Stimulated activated naive CD4-positive, alpha-beta T cell treated with Interleukin-2 at 50 U/mL for 16 hours (primary cell): ENCODE data around the gene POFUT2.

ENCODE experiments used
- DNase-seq: peaks from one replicate; lab custom pipeline; 2025; lab: John Stamatoyannopoulos, UW

POFUT2 gene

DNA sequence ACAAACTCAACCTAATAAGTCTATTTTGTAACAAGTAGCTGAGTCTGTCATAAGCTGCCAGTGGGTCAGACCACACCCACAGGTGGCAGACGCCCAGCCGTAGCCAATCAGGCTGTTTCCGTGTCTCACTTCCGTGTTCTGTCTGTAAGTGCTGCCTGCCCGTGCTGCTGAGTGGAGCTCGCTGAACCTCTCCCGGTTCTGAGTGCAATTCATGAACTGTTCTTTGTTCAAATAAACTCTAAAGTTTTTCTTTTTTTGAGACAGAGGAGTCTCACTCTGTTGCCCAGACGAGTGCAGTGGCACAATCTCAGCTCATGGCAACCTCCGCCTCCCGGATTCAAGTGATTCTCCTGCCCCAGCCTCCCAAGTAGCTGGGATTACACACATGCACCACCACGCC, 25.1 kb downstream of the POFUT2 start:
- no peak for DNase-seq

GRCh38 chr21:45262041-45262581, 25.6 kb downstream of the POFUT2 start:
- no peak for DNase-seq

GRCh38 chr21:45261093-45261492, 26.6 kb downstream of the POFUT2 start:
- no peak for DNase-seq

DNA sequence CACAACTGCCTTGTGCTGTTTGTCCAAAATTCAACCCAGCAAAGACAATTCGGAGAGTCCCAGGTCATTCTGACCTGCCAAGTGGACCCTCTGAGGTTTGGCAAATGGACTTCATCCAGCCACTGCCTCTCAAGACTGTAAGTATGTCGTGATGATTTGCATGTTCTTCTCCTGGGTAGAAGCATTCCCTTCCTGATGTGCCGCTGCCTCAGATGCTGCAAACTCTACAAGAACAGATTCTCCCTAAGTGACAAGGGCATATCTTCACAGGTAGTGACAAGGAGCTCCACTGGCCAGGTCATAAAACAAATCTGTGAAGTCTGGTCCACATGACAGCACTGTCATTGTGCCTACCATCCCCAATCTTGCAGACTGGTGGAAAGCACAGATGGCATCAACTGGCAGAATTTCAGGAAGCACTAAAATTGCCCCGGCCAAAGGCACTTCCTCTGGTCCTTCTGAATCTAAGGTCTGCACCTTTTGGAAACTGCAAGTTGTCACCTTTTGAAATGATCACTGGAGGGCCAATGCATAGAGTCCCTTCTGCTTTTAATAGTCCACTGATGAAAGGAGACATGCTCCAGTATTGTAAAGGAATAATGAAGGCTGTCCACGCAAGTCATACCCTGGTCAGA, 27.4 kb downstream of the POFUT2 start:
- no peak for DNase-seq

GRCh38 chr21:45259206-45259840, 28.4 kb downstream of the POFUT2 start:
- no peak for DNase-seq

GRCh38 chr21:45258466-45258865, 29.2 kb downstream of the POFUT2 start:
- no peak for DNase-seq

- DNase-seq = no peak
Measured at GRCh38 chr21:45257673-45258341, 29.9 kb downstream of the POFUT2 start.

DNA sequence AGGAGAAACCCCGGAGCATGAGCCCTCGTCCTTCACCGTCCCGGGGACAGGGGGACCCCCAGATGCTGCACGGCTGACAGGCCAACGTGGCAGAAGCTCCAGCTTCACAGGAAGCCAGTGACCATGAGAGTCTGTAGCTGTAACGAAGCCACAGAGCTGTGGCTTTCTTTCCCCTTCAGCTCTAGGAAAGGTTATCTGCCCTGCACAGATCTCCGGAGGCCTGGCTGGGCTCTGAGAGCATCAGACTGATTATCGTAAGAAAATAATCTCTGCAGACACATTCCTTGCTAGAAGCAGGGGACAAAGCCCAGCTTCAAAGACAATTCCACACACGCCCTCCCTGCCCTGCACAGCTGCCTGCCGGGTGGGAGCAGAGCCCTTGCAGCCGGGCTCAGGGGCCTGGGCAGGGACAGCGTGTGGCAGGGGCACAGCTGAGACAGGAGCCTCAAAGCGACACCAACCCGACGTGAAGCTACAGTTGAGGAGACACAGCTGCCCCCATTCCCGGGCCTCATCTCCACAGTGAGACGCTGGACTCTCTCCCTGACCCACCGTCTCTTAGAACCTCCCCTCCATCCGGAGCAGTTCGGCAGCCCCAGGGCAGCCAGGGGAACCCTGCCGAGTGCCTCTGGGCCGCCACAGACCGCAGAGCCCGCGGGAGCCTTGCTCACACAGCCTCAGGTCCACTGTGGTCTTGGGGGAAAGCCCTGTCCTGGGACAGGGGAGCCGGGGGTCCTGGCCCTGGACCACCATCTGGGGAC, 30.6 kb downstream of the POFUT2 start:
- DNase-seq = no peak

- DNase-seq = no peak
Measured at GRCh38 chr21:45256021-45256911, 31.4 kb downstream of the POFUT2 start.

DNA sequence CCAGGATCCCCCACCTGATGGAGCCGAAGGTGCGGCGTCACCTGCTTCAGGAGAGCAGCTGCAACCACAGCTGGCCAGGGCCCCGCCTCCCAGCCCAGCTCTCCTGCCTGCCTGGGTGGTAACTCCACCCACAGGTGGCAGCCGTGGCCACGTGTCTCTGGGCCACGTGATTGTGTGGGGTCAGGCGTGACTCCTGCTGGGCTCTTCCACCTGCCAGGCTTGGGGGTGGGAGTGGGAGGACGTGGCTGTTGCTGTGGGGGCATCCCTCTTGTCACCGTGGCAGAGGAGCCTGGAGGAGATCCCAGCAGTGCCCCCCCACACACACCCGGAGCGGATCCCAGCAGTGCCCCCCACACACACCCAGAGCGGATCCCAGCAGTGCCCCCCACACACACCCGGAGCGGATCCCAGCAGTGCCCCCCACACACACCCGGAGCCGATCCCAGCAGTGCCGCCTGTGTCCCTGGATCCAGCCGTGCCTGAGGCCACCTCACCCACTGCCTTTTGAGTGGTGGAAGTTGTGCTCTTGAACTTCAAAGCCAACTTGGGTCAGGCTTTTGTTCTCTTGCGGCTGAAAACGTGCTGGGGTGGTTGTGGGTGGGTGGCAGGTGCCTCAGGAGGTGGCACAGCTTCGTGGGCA, 32.2 kb downstream of the POFUT2 start:
- DNase-seq = no peak

DNA sequence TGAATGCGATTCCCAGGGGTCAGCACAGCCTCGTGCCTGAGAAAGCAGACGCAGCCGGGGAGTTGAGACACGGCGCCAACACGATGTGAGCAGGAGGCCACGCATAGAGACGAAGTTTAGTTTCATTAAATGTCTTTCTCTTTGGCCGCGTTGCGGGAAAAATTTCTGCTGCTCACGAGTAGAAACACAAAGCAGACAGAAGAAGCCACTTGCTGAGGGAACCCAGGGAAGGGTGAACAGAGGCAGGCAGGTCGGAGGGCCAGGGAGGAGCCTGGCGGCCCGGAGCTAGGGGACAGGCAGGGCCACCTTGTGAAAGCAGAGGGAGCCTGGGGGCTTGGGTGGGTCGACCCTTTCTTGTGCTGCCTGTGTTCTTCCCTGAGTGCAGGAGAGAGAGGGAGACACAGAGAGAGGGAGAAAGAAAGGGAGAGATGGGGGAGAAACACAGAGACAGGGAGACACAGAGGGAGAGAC, 33.2 kb downstream of the POFUT2 start:
- DNase-seq = no peak

DNA sequence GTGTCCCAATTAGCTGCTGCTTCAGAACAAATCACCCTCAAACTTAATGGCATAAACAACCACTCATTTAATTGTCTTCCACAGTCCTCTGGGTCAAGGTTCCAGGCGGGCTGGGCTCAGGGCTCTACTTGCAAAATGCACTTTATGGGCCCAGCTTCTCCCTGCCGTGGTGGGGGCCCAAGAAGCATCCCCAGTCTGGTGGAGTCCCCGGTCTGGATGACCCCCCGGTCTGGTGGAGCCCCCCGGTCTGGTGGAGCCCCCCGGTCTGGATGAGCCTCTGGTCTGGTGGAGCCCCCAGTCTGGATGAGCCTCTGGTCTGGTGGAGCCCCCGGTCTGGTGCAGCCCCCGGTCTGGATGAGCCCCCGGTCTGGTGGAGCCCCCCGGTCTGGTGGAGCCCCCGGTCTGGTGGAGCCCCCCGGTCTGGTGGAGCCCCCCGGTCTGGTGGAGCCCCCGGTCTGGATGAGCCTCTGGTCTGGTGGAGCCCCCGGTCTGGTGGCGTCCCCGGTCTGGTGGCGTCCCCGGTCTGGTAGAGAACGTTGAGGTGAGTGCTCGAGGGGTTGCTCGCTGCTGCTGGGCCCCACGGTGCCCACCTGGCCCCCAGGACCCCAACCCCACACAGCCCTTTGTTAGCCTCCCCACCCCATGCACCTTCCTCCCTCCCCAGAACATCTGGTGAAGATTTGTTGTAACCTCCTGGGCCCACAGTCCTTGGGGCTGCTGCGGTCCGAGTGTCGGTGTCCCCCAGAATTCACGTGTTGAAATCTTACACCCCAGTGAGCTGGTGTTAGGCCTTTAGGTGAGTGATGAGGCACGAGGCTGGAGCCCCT, 33.8 kb downstream of the POFUT2 start:
- no peak for DNase-seq

GRCh38 chr21:45253180-45253579, 34.5 kb downstream of the POFUT2 start:
- DNase-seq = no peak

DNA sequence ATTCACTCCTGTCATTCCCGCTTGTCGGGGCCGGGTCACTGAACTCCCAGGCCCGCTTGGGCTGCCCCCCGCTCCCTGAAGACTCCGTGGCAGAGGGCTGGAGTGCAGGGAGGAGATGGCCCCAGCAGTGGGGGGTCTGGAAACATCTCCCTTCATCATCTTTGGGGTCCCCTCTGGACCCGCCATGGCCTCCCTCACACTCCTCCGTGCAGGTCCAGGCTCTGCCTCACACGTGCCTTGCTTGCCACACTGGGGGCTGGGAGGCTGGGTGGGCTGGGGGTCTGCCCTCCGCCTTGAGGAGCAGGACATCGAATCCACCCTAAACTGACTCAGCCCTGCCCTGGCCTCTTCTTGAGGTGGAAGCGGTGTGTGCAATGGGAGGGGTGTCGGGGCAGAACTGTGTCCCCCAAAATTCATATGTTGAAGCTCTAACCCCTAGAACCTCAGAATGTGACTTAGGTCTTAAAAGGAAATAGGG, 35.2 kb downstream of the POFUT2 start:
- no peak for DNase-seq

DNA sequence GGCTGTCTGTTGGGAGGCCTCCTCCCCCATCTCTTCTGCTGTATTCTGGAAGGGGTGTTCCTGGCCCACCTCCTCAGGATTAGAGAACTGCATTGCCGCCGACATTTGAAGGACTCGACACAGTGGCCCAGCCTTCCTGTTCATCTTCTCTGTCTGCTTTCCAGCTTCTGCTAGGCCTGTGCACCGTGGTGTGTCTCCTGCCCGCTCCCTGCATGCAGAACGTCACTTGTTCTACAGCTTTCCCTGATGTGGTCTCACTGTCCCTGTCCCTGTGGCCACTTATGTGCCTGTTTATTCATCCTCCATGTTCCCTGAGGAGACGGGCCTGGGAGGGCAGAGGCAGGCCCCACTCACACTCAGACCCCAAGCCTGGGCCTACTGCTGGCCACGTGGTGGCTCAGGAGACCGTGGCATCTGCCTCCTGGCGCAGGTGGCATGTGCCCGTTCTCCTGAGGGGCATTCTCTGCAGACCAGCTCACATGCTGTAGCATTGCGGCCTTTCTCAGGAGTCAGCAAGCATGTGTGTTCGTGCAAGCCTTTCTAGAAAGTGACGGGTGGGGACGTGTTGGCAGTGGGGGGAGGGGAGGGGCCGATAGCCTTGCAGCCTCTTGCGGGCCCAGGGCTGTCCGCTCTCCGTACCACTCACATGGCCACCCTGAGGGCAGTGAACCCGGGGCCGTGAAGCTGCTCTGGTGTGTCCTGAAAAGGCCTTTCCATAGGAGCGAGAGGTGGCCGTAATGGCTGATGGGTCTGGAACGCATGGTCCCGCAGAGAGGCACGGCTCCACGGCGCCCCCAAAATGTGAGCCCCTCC, 35.9 kb downstream of the POFUT2 start:
- no peak for DNase-seq

DNA sequence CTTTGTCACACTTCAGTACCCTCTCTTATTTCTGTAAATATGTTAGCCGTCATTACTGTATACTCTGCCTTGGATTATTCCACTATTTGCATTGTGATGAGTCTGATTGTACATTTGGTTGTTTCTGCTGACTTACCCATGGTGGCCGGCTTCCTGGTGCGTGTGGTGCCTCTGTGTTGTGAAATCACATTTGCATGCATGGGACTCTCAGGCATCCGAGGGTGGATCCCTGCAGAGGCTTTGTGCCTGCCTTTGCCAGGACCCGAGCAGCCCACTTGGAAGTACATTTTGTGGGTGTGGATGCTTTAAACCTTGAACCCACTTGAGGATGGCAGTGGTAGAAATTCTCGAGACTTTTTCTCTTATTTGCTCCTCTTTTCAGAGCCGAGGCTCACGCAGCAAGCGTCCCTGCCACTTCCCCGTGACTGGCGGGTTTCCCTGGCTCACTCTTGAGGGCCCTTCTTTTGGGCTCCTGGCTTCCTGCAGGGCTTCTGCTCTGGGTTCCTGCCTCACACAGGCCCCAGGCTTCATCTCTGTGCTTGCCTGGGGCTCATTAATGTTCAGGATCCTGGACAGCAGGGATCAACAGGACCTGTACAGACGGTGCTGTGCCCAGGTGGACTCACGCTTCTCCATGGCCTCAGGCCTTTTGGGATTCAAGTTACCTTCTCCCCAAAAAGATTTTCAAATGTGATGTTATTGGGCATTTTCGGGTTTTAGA, 36.6 kb downstream of the POFUT2 start:
- no peak for DNase-seq

GRCh38 chr21:45250272-45250671, 37.4 kb downstream of the POFUT2 start:
- no peak for DNase-seq

- no peak for DNase-seq
Measured at GRCh38 chr21:45249626-45250025, 38.1 kb downstream of the POFUT2 start.
